ENCODE results near the gene FBXO5. TPM values are rescaled to one million over a fixed set of nuclear protein-coding genes. Genes with fewer than 3 reads are reported as not detected.
"Not testable (repeated sequence)": the region's sequence is repeated elsewhere in the genome, so short reads cannot be mapped to it uniquely, and the experiment has no call there.

FBXO5 gene
- total and polyA plus RNA-seq, 2 experiments from 2014 or later: 49.6 to 51.2 TPM

GRCh38 chr6:152986978-152987377 lies 4.1 kb upstream of the FBXO5 start (continued):
- TF ChIP-seq REST (IDR thresholded peaks at IDR 0.05; ENCODE audit: unreplicated experiment) (no peak), ZNF331 (CRISPR knock-in tag; IDR thresholded peaks at IDR 0.05; ENCODE audit: low read depth) (no peak), ETS1 (IDR thresholded peaks at IDR 0.05) (no peak), STAT1 (IDR thresholded peaks at IDR 0.05; ENCODE audit: unreplicated experiment) (no peak), NANOG (IDR thresholded peaks at IDR 0.05; ENCODE audit: borderline replicate concordance) (no peak), CTCF (conservative IDR thresholded peaks at IDR 0.05; ENCODE audit: low read depth in 2 of 2) (no peak)

GRCh38 chr6:152985300-152985699 lies 2.5 kb upstream of the FBXO5 start:
- DNase-seq (ENCODE audit: low spot score); H3F3A ChIP-seq (replicated peaks; ENCODE audit: low read depth); ATAC-seq; H3K27me3 ChIP-seq (ENCODE audit: insufficient read depth); H2AFZ ChIP-seq; H3K36me3 ChIP-seq (ENCODE audit: insufficient read depth); H3K27ac ChIP-seq (ENCODE audit: low read depth); H3K27ac Mint-ChIP-seq; H3K9me3 Mint-ChIP-seq; H3K9me2 ChIP-seq (ENCODE audit: insufficient read depth): not testable (repeated sequence)
- Mint-ChIP-seq H3K4me3 (peak overlapping the region; percentile 99), H3K27me3 (ENCODE audit: insufficient read depth, low read depth, poor library complexity) (peaks cover 10% of the 10 kb centered on the region), H3K36me3 (ENCODE audit: low read depth) (peaks cover 36% of the 10 kb centered on the region; the same call in 2 of the 3 replicates), H3K4me1 (peaks cover 11% of the 10 kb centered on the region)
- Histone ChIP-seq H3K4me3 (peak overlapping the region; percentile 97), H4K20me1 (replicated peaks; ENCODE audit: insufficient read depth) (peaks cover 18% of the 10 kb centered on the region), H3K79me2 (replicated peaks; ENCODE audit: insufficient read depth) (peaks cover 68% of the 10 kb centered on the region), H3K4me1 (ENCODE audit: insufficient read depth) (peaks cover 19% of the 10 kb centered on the region), H3K4me2 (peak overlapping the region; percentile 89)

- H3K27me3 ChIP-seq (ENCODE audit: insufficient read depth): no peaks in the 10 kb centered on the region
- Mint-ChIP-seq H3K4me1 (peaks cover 18% of the 10 kb centered on the region), H3K9me3 (no peaks in the 10 kb centered on the region), H3K4me3 (peak overlapping the region; percentile 99), H3K36me3 (ENCODE audit: low read depth) (peaks cover 33% of the 10 kb centered on the region; the same call in 2 of the 3 replicates), H3K27me3 (ENCODE audit: insufficient read depth, low read depth, poor library complexity) (peaks cover 10% of the 10 kb centered on the region), H3K27ac (peak overlapping the region; percentile 100; the same call in 1 of the 2 replicates)
- H3K4me1 ChIP-seq (ENCODE audit: insufficient read depth): peaks cover 27% of the 10 kb centered on the region
- no peaks in the 10 kb centered on the region for H3K36me3 ChIP-seq (ENCODE audit: insufficient read depth)
- no peaks in the 10 kb centered on the region for H3K9me2 ChIP-seq (ENCODE audit: insufficient read depth)
- H3F3A ChIP-seq (replicated peaks; ENCODE audit: low read depth): no peaks in the 10 kb centered on the region
- H2AFZ ChIP-seq: no peak overlapping the region
- DNase-seq (ENCODE audit: low spot score): no peak
- H3K79me2 ChIP-seq (replicated peaks; ENCODE audit: insufficient read depth): peaks cover 69% of the 10 kb centered on the region
- TF ChIP-seq EZH2 (IDR thresholded peaks at IDR 0.05; ENCODE audit: low read depth, unreplicated experiment): no peak
- 0 out of 2 replicates have a peak, but pooled peaks have one; percentile 10 for TF ChIP-seq POLR2AphosphoS5 (IDR thresholded peaks at IDR 0.05; ENCODE audit: low read depth)
- H3K4me3 ChIP-seq: peak overlapping the region; percentile 97
- ATAC-seq: no peak
- H3K27ac ChIP-seq (ENCODE audit: low read depth): peak overlapping the region; percentile 91
- peaks cover 26% of the 10 kb centered on the region for H4K20me1 ChIP-seq (replicated peaks; ENCODE audit: insufficient read depth)
- peak overlapping the region; percentile 89 for H3K4me2 ChIP-seq
Measured at GRCh38 chr6:152984513-152984872, 1.7 kb upstream of the FBXO5 start.
